Keratinocyte (primary cell): ENCODE measurements around the gene ZMYND8. TPM values are rescaled to one million over a fixed set of nuclear protein-coding genes. Genes with fewer than 3 reads are reported as not detected.

ENCODE experiments used
- DNase-seq: peaks from one replicate; pipeline ENCODE4 v3.0.0-alpha.2; 2011; ENCODE audit warnings: low read depth, missing footprints, low spot score
- FAIRE-seq: peaks from 2 replicates; lab custom pipeline; 2011; peaks lifted over from hg19 to GRCh38; lab: Jason Lieb, UNC
- H2AFZ ChIP-seq: 2 replicates; pipeline ENCODE4 v1.6.0; 2012; ENCODE audit warnings: low read length, control low read depth, inconsistent platforms; ENCODE audit not compliant: control insufficient read depth
- H3K27ac ChIP-seq: 2 replicates; pipeline ENCODE4 v1.5.1; 2011; ENCODE audit warnings: low read length; ENCODE audit not compliant: control insufficient read depth, insufficient read depth
- H3K27me3 ChIP-seq: 3 replicates; pipeline ENCODE4 v1.6.0; 2011; ENCODE audit warnings: low read length; ENCODE audit not compliant: control insufficient read depth, insufficient read depth; ENCODE audit errors: extremely low read depth
- H3K36me3 ChIP-seq, 2 experiments: 2 replicates in 1 of 2; 3 replicates in 1 of 2; pipeline ENCODE4 v1.5.1; 2011; ENCODE audit warnings: low read length in 2 of 2, mild to moderate bottlenecking in 1 of 2; ENCODE audit not compliant: control insufficient read depth in 2 of 2, insufficient read depth in 2 of 2; ENCODE audit errors: extremely low read depth in 1 of 2
- H3K4me1 ChIP-seq: 3 replicates; pipeline ENCODE4 v1.5.1; 2011; ENCODE audit warnings: low read length; ENCODE audit not compliant: control insufficient read depth, insufficient read depth; ENCODE audit errors: extremely low read depth
- H3K4me2 ChIP-seq: 3 replicates; pipeline ENCODE4 v1.6.0; 2011; ENCODE audit warnings: low read depth, low read length; ENCODE audit not compliant: control insufficient read depth, insufficient read depth; ENCODE audit errors: extremely low read depth
- H3K4me3 ChIP-seq, 3 experiments: fragments of 200-600 bp in 1 of 3; sonication (generic) in 1 of 3; 2 replicates in 2 of 3; 3 replicates in 1 of 3; pipeline ENCODE4 v1.5.1; 2011 to 2016; ENCODE audit warnings: low read length in 3 of 3, mild to moderate bottlenecking in 3 of 3, control low read depth in 2 of 3, inconsistent platforms in 1 of 3, low read depth in 1 of 3, mixed read lengths in 1 of 3, mixed run types in 1 of 3, moderate library complexity in 1 of 3; ENCODE audit not compliant: control insufficient read depth in 2 of 3, insufficient read depth in 2 of 3; ENCODE audit errors: extremely low read depth in 1 of 3
- H3K79me2 ChIP-seq: 2 replicates; pipeline ENCODE4 v1.6.0; 2012; ENCODE audit warnings: low read length; ENCODE audit not compliant: control insufficient read depth, insufficient read depth
- H3K9ac ChIP-seq: 3 replicates; pipeline ENCODE4 v1.6.0; 2011; ENCODE audit warnings: low read length; ENCODE audit not compliant: control insufficient read depth, insufficient read depth; ENCODE audit errors: extremely low read depth
- H3K9me1 ChIP-seq: 3 replicates; pipeline ENCODE4 v1.6.0; 2011; ENCODE audit warnings: low read length; ENCODE audit not compliant: control insufficient read depth, insufficient read depth; ENCODE audit errors: extremely low read depth
- H3K9me3 ChIP-seq: 2 replicates; pipeline ENCODE4 v1.5.1; 2012; ENCODE audit warnings: low read depth, low read length; ENCODE audit not compliant: control insufficient read depth
- H4K20me1 ChIP-seq: 3 replicates; pipeline ENCODE4 v1.6.0; 2011; ENCODE audit warnings: low read length; ENCODE audit not compliant: control insufficient read depth, insufficient read depth; ENCODE audit errors: extremely low read depth
- CTCF ChIP-seq, 3 experiments: IDR thresholded peaks in 1 of 3; conservative IDR thresholded peaks in 1 of 3; optimal IDR thresholded peaks in 1 of 3; 2 replicates in 2 of 3; 3 replicates in 1 of 3; pipeline versions ENCODE3 to v1.5.1; 2011; ENCODE audit warnings: low read length in 3 of 3, mild to moderate bottlenecking in 3 of 3, moderate library complexity in 2 of 3, control low read depth in 1 of 3, inconsistent platforms in 1 of 3; ENCODE audit not compliant: insufficient read depth in 2 of 3; ENCODE audit errors: extremely low read depth in 1 of 3
- EZH2 ChIP-seq: IDR thresholded peaks from one replicate; pipeline ENCODE4 v1.6.1; 2012; ENCODE audit warnings: inconsistent platforms, mild to moderate bottlenecking, low read length, moderate library complexity
- dilution Hi-C: fragments of 300-500 bp; cut with MboI; formaldehyde crosslinking; loops from one replicate; pipeline ENCODE4 v1.7.0; 2020; ENCODE audit warnings: low sequenced_read_pairs; ENCODE audit not compliant: extremely low pct_ligation_motif_present
- polyA plus RNA-seq, 5 experiments: library from polyadenylated mRNA; depleted of rRNA in 3 of 5; stranded (reverse) in 3 of 5; stranded (forward) in 1 of 5; unstranded in 1 of 5; fragments of >200 nt; gene quantifications; 1 replicate in 1 of 5; 2 replicates in 3 of 5; 3 replicates in 1 of 5; pipeline versions ENCODE4 v1.2.1 to v1.2.3, GENCODE V29; 2011 to 2012; ENCODE audit warnings: missing spikeins in 2 of 5, low read depth in 1 of 5, low replicate concordance in 1 of 5

Gene ZMYND8
- polyA plus RNA-seq, 1 donor (not counting 4 experiments of a cell fraction or from before 2014, with no cell fraction given) = 39.8 TPM

- Histone ChIP-seq H3K9me3 (no peaks in the 10 kb centered on the region), H2AFZ (no peak overlapping the region), H3K9me1 (no peaks in the 10 kb centered on the region), H4K20me1 (peaks cover 7% of the 10 kb centered on the region), H3K36me3 (peaks cover 48 to 50% of the 10 kb centered on the region in 2 experiments), H3K4me3 (no peak overlapping the region), H3K27me3 (no peaks in the 10 kb centered on the region), H3K9ac (no peak overlapping the region), H3K4me2 (no peak overlapping the region), H3K27ac (no peak overlapping the region), H3K4me1 (no peaks in the 10 kb centered on the region), H3K79me2 (peaks cover 14% of the 10 kb centered on the region)
- FAIRE-seq (no peak), DNase-seq (no peak)
- TF ChIP-seq EZH2 (no peak), CTCF (optimal IDR thresholded peaks at IDR 0.05 in 1 of 3, IDR thresholded peaks at IDR 0.05 in 1 of 3, conservative IDR thresholded peaks at IDR 0.05 in 1 of 3; ENCODE audit: extremely low read depth in 1 of 3, insufficient read depth in 2 of 3, low read length in 3 of 3) (no peak)
- dilution Hi-C loops = no loop called here
These were observed 145.5 kb downstream of the ZMYND8 start for GRCh38 chr20:47211036-47211435.

GRCh38 chr20:47210470-47210869 lies 146.0 kb downstream of the ZMYND8 start:
- no peak for FAIRE-seq
- H3K36me3 ChIP-seq = peaks cover 43 to 47% of the 10 kb centered on the region in 2 experiments

More at GRCh38 chr20:47210470-47210869, 146.0 kb downstream of the ZMYND8 start:
- Histone ChIP-seq H3K27ac (no peak overlapping the region), H3K9me1 (no peaks in the 10 kb centered on the region), H3K79me2 (peaks cover 9% of the 10 kb centered on the region), H2AFZ (no peak overlapping the region), H4K20me1 (peaks cover 3% of the 10 kb centered on the region), H3K4me3 (no peak overlapping the region), H3K9ac (no peak overlapping the region), H3K27me3 (no peaks in the 10 kb centered on the region), H3K4me2 (no peak overlapping the region), H3K9me3 (no peaks in the 10 kb centered on the region), H3K4me1 (peaks cover 1% of the 10 kb centered on the region)
- TF ChIP-seq CTCF (optimal IDR thresholded peaks at IDR 0.05 in 1 of 3, IDR thresholded peaks at IDR 0.05 in 1 of 3, conservative IDR thresholded peaks at IDR 0.05 in 1 of 3; ENCODE audit: extremely low read depth in 1 of 3, insufficient read depth in 2 of 3, low read length in 3 of 3) = no peak
- no peak for TF ChIP-seq EZH2
- dilution Hi-C loops = no loop called here
- DNase-seq = no peak
